ENCODE data around the gene MFSD11. TPM values are rescaled to one million over a fixed set of nuclear protein-coding genes. Genes with fewer than 3 reads are reported as not detected.
"Not testable (repeated sequence)": the region's sequence is repeated elsewhere in the genome, so short reads cannot be mapped to it uniquely, and the experiment has no call there.

Gene MFSD11
- total and polyA plus RNA-seq, 2 of the 4 experiments (the other 2 are of a cell fraction) = 12.3 to 16.1 TPM

GRCh38 chr17:76784926-76785325, 47.0 kb downstream of the MFSD11 start:
- Histone ChIP-seq H3K9me3 (ENCODE audit: control insufficient read depth, insufficient read depth, low read length) (no peaks in the 10 kb centered on the region), H2AK9ac (replicated peaks; ENCODE audit: low read depth, low read length, poor library complexity) (no peak overlapping the region), H3K79me1 (ENCODE audit: low read depth in 1 of 2, low read length in 2 of 2) (no peaks in the 10 kb centered on the region), H3K27me3 (ENCODE audit: control insufficient read depth, insufficient read depth, low read length) (no peaks in the 10 kb centered on the region), H2BK120ac (ENCODE audit: low read depth, low read length) (no peak overlapping the region), H4K91ac (ENCODE audit: insufficient read depth, low read depth, low read length) (no peak overlapping the region), H3K18ac (ENCODE audit: low read depth, low read length) (no peak overlapping the region), H3K9me1 (ENCODE audit: insufficient read depth, low read length) (0 out of 2 replicates have a peak, but pooled peaks cover 3% of the 10 kb centered on the region), H4K20me1 (ENCODE audit: insufficient read depth, low read length) (no peaks in the 10 kb centered on the region), H2AFZ (replicated peaks; ENCODE audit: low read length, poor library complexity) (no peak overlapping the region), H3K14ac (replicated peaks; ENCODE audit: low read depth, low read length) (no peak overlapping the region), H4K5ac (ENCODE audit: low read depth, low read length) (no peak overlapping the region), H3K4me2 (ENCODE audit: low read depth, low read length) (no peak overlapping the region), H3K23ac (ENCODE audit: low read depth, low read length) (no peak overlapping the region), H3K9ac (ENCODE audit: low read depth, low read length) (no peak overlapping the region), H3K4me3 (ENCODE audit: insufficient read depth, low read depth, low read length) (no peak overlapping the region), H2BK20ac (ENCODE audit: low read depth, low read length) (no peak overlapping the region), H3K4me1 (ENCODE audit: control insufficient read depth, insufficient read depth, low read length) (no peaks in the 10 kb centered on the region), H4K8ac (ENCODE audit: low read depth in 2 of 2, low read length in 2 of 2) (no peak overlapping the region), H3K36me3 (ENCODE audit: control insufficient read depth, insufficient read depth, low read length) (peaks cover 11% of the 10 kb centered on the region), H2BK5ac (ENCODE audit: low read depth, low read length, poor library complexity, severe bottlenecking) (no peak overlapping the region), H3K4ac (ENCODE audit: low read depth, low read length) (no peak overlapping the region), H2BK15ac (ENCODE audit: low read depth, low read length) (no peak overlapping the region), H2AK5ac (ENCODE audit: low read depth, low read length) (no peak overlapping the region), H3K27ac (ENCODE audit: insufficient read depth, low read length) (no peak overlapping the region), H3K56ac (ENCODE audit: extremely low read depth, insufficient read depth, low read length) (no peak overlapping the region)
- no peak for ATAC-seq (ENCODE audit: low read depth)
- intact Hi-C loops (cut with micrococcal nuclease) (no loop called here), in situ Hi-C loops (cut with MboI; ENCODE audit: low sequenced_read_pairs) (no loop called here), dilution Hi-C loops (cut with HindIII; ENCODE audit: low sequenced_read_pairs, unreplicated experiment) (no loop called here)
- WGBS, 2 experiments (ENCODE audit: extremely low coverage in 2 of 2, insufficient read length in 1 of 2) = no CpG with 5 or more reads among the region's 3 CpGs
- no peak for DNase-seq
- ChIA-PET POLR2A (ENCODE audit: unreplicated experiment) (no interaction called here), CTCF (no interaction called here)
- BruUV-seq (replicated peaks) = no TSS peak
- TF ChIP-seq RCOR1 (IDR thresholded peaks at IDR 0.05; ENCODE audit: insufficient replicate concordance, low read length) (no peak), FOS (IDR thresholded peaks at IDR 0.05; ENCODE audit: low read depth, low read length) (no peak), SMC3 (IDR thresholded peaks at IDR 0.05; ENCODE audit: low read depth, low read length) (no peak), MAZ (IDR thresholded peaks at IDR 0.05; ENCODE audit: borderline replicate concordance, low read depth, low read length) (no peak), RFX5 (IDR thresholded peaks at IDR 0.05; ENCODE audit: low read depth, low read length) (no peak), CHD1 (IDR thresholded peaks at IDR 0.05; ENCODE audit: low read depth, low read length) (no peak), USF2 (IDR thresholded peaks at IDR 0.05; ENCODE audit: low read depth, low read length) (no peak), NFE2L2 (IDR thresholded peaks at IDR 0.05; ENCODE audit: low read depth, low read length) (no peak), RAD21 (IDR thresholded peaks at IDR 0.05; ENCODE audit: low read length) (no peak), MXI1 (IDR thresholded peaks at IDR 0.05; ENCODE audit: borderline replicate concordance, low read depth, low read length) (no peak)

GRCh38 chr17:76787866-76788265, 49.9 kb downstream of the MFSD11 start:
- H2BK15ac ChIP-seq (ENCODE audit: low read depth, low read length); H4K91ac ChIP-seq (ENCODE audit: insufficient read depth, low read depth, low read length); H3K4me3 ChIP-seq (ENCODE audit: insufficient read depth, low read depth, low read length); H3K4ac ChIP-seq (ENCODE audit: low read depth, low read length); ATAC-seq (ENCODE audit: low read depth); H3K4me2 ChIP-seq (ENCODE audit: low read depth, low read length); intact Hi-C loops (cut with micrococcal nuclease); H2AK5ac ChIP-seq (ENCODE audit: low read depth, low read length); H2BK20ac ChIP-seq (ENCODE audit: low read depth, low read length); H3K18ac ChIP-seq (ENCODE audit: low read depth, low read length); H2BK5ac ChIP-seq (ENCODE audit: low read depth, low read length, poor library complexity, severe bottlenecking); in situ Hi-C loops (cut with MboI; ENCODE audit: low sequenced_read_pairs); H2AFZ ChIP-seq (replicated peaks; ENCODE audit: low read length, poor library complexity); H3K9ac ChIP-seq (ENCODE audit: low read depth, low read length); H3K56ac ChIP-seq (ENCODE audit: extremely low read depth, insufficient read depth, low read length); H3K27ac ChIP-seq (ENCODE audit: insufficient read depth, low read length); BruUV-seq (replicated peaks); H4K20me1 ChIP-seq (ENCODE audit: insufficient read depth, low read length); H3K9me1 ChIP-seq (ENCODE audit: insufficient read depth, low read length); H2AK9ac ChIP-seq (replicated peaks; ENCODE audit: low read depth, low read length, poor library complexity); H4K5ac ChIP-seq (ENCODE audit: low read depth, low read length); DNase-seq; CTCF ChIA-PET; H4K8ac ChIP-seq (ENCODE audit: low read depth in 2 of 2, low read length in 2 of 2); H3K27me3 ChIP-seq (ENCODE audit: control insufficient read depth, insufficient read depth, low read length); H2BK120ac ChIP-seq (ENCODE audit: low read depth, low read length); H3K14ac ChIP-seq (replicated peaks; ENCODE audit: low read depth, low read length); H3K36me3 ChIP-seq (ENCODE audit: control insufficient read depth, insufficient read depth, low read length); H3K4me1 ChIP-seq (ENCODE audit: control insufficient read depth, insufficient read depth, low read length); H3K23ac ChIP-seq (ENCODE audit: low read depth, low read length); H3K9me3 ChIP-seq (ENCODE audit: control insufficient read depth, insufficient read depth, low read length); dilution Hi-C loops (cut with HindIII; ENCODE audit: low sequenced_read_pairs, unreplicated experiment); H3K79me1 ChIP-seq (ENCODE audit: low read depth in 1 of 2, low read length in 2 of 2); POLR2A ChIA-PET (ENCODE audit: unreplicated experiment): not testable (repeated sequence)
- no CpG with 5 or more reads among the region's 2 CpGs for WGBS, 2 experiments (ENCODE audit: extremely low coverage in 2 of 2, insufficient read length in 1 of 2)

Data from IMR-90 (cell line).